ENCODE data around the gene MPC1. TPM values are rescaled to one million over a fixed set of nuclear protein-coding genes. Genes with fewer than 3 reads are reported as not detected.

Gene MPC1
- polyA plus RNA-seq, 1 donor from 2014 or later = 112 TPM

- Histone ChIP-seq H3K4me3 (ENCODE audit: low read length) (no peak overlapping the region), H3K9me3 (ENCODE audit: low read length) (no peaks in the 10 kb centered on the region), H3K79me2 (replicated peaks; ENCODE audit: insufficient read depth, low read length) (no peaks in the 10 kb centered on the region), H3K27ac (ENCODE audit: low read length) (no peak overlapping the region), H3K27me3 (ENCODE audit: insufficient read depth, low read depth, low read length) (no peaks in the 10 kb centered on the region), H3K36me3 (ENCODE audit: insufficient read depth, low read length) (peaks cover 19% of the 10 kb centered on the region), H3K4me2 (ENCODE audit: low read length) (no peak overlapping the region), H3K9me2 (ENCODE audit: insufficient read depth, low read length) (no peaks in the 10 kb centered on the region), H4K20me1 (ENCODE audit: insufficient read depth) (no peaks in the 10 kb centered on the region), H3K9ac (ENCODE audit: low read length) (no peak overlapping the region), H2AFZ (ENCODE audit: low read depth, low read length) (no peak overlapping the region), H3F3A (ENCODE audit: insufficient read depth, low read length, poor library complexity, severe bottlenecking) (no peaks in the 10 kb centered on the region)
- TF ChIP-seq MXI1 (conservative IDR thresholded peaks at IDR 0.05; ENCODE audit: poor library complexity, severe bottlenecking) (no peak), EZH2 (IDR thresholded peaks at IDR 0.05; ENCODE audit: borderline replicate concordance, insufficient read depth, low read length, poor library complexity, severe bottlenecking) (no peak), TAF1 (IDR thresholded peaks at IDR 0.05; ENCODE audit: low read depth) (no peak), RAD21 (conservative IDR thresholded peaks at IDR 0.05) (no peak), CTCF (IDR thresholded peaks at IDR 0.05; ENCODE audit: poor library complexity, severe bottlenecking) (no peak), EP300 (conservative IDR thresholded peaks at IDR 0.05; ENCODE audit: poor library complexity, severe bottlenecking) (no peak)
Measured at GRCh38 chr6:166365806-166366205, 16.9 kb downstream of the MPC1 start.

GRCh38 chr6:166365221-166365620 lies 17.5 kb downstream of the MPC1 start:
- no peak for TF ChIP-seq CTCF (IDR thresholded peaks at IDR 0.05; ENCODE audit: poor library complexity, severe bottlenecking)
- no peak for TF ChIP-seq EZH2 (IDR thresholded peaks at IDR 0.05; ENCODE audit: borderline replicate concordance, insufficient read depth, low read length, poor library complexity, severe bottlenecking)
- no peak for TF ChIP-seq TAF1 (IDR thresholded peaks at IDR 0.05; ENCODE audit: low read depth)
- TF ChIP-seq MXI1 (conservative IDR thresholded peaks at IDR 0.05; ENCODE audit: poor library complexity, severe bottlenecking) = no peak
- TF ChIP-seq SMC3 (conservative IDR thresholded peaks at IDR 0.05; ENCODE audit: poor library complexity) = no peak
- no peak for TF ChIP-seq POLR2AphosphoS5 (IDR thresholded peaks at IDR 0.05)
- no peak for TF ChIP-seq REST (IDR thresholded peaks at IDR 0.05; ENCODE audit: borderline replicate concordance)
- TF ChIP-seq RAD21 (conservative IDR thresholded peaks at IDR 0.05) = no peak
- no peak for TF ChIP-seq EP300 (conservative IDR thresholded peaks at IDR 0.05; ENCODE audit: poor library complexity, severe bottlenecking)
- Histone ChIP-seq H4K20me1 (ENCODE audit: insufficient read depth) (no peaks in the 10 kb centered on the region), H2AFZ (ENCODE audit: low read depth, low read length) (no peak overlapping the region), H3K27me3 (ENCODE audit: insufficient read depth, low read depth, low read length) (no peaks in the 10 kb centered on the region), H3K9ac (ENCODE audit: low read length) (no peak overlapping the region), H3K79me2 (replicated peaks; ENCODE audit: insufficient read depth, low read length) (no peaks in the 10 kb centered on the region), H3K9me2 (ENCODE audit: insufficient read depth, low read length) (no peaks in the 10 kb centered on the region), H3F3A (ENCODE audit: insufficient read depth, low read length, poor library complexity, severe bottlenecking) (no peaks in the 10 kb centered on the region), H3K27ac (ENCODE audit: low read length) (no peak overlapping the region), H3K4me2 (ENCODE audit: low read length) (no peak overlapping the region), H3K36me3 (ENCODE audit: insufficient read depth, low read length) (peaks cover 19% of the 10 kb centered on the region), H3K4me3 (ENCODE audit: low read length) (no peak overlapping the region), H3K9me3 (ENCODE audit: low read length) (no peaks in the 10 kb centered on the region)
